COR-L47 (cell line): ENCODE data around the gene PPEF2.
"Not testable (repeated sequence)": the region's sequence is repeated elsewhere in the genome, so short reads cannot be mapped to it uniquely, and the experiment has no call there.

Experiments used
- DNase-seq: peaks from one replicate; lab custom pipeline; 2025; lab: John Stamatoyannopoulos, UW

PPEF2 gene

GRCh38 chr4:75902352-75902751, at the start of gene PPEF2:
Gene PPEF2 (minus strand): TSS chr4:75902452. CDS start chr4:75896325, 6,127 bp downstream.
- DNase-seq, result no peak

DNA sequence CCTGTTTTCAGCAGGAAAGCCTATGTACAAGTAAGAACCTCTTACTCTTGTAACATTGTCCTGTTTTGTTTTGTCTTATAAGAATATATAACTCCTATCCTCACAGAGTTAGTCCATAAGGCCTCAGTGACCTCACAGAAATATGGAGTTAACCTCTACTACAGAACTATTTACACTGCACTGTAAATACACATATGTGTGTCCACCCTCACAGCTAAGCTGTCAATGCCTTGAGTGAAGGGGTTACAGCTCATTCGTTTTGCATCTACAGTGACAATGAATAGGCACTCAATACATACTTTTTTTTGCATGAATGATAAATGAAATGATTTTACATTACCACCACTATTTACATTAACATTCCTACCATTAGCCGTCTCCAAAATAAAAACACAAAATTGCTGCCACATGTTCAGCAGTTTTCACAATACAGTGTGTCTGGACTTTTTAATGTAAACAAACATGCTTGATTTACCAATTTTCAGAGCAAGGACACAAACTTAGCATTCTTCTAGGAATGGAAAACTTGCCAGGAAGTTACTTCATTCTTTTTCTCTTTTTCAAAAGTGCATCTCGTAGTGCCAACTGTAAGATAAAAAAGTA, 48.1 kb upstream of the PPEF2 start:
- DNase-seq, result no peak

DNA sequence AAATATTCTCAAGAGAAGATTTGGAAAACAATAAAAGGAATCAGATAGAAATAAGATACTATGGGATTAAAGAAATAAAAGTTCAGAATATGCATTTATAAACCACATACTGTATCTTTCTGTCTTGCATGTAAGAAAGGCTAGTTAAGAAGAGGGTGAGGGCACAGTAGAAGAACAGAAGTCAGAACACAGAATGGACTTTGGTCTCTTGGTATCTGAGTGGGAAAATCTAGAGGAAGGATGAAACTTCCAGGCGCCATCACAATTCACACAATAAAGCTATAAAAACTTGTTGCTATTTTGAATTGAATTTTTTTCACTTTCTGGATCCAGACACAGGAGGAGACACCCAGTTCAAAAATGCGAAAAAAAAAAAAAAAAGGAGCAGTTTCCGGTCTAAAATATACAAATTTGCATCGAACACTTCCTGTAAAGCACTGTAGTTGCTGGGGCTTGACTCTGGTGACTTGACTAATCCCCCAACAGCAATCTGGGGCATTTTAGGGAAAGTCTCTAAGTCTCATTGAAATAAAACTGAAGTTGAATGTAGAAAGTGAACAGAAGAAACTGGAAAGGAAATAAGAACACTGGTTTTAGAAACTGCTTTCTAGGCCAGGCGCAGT, 46.7 kb upstream of the PPEF2 start:
- no peak for DNase-seq

DNA sequence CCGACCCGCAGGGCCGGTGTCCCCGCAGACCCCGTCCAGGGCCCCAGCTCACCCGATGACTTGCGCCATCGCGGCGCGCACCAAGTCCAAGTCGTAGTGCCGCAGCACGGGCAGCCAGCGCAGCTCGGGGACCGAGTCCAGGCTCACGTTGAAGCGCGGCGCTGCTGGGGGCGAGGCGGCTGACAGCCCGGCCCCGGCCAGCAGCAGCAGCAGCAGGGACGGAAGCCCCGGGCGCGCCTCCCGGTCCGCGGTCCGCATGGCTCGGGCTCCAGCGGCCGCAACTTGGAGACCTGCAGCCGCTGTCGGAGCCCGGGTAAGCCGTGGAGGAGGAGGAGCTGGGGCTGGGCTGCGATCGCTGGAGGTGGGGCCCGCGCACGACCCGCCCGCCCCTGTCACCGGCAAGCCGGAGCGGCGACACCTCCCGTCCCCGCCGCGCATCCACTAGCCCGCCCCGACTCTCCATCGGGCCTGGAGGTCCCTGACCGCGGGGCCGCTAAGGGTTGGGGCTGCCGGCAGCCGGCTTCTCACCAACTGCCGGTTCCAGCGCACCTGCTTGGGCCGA, 38.5 kb upstream of the PPEF2 start, which contains the start of gene NAAA:
Gene NAAA, minus strand, starts transcription at position 322 of the 562 bp plus-strand sequence. Its CDS starts 64 bp downstream, at position 258.
- DNase-seq, result peak; percentile 74

GRCh38 chr4:75939890-75940691, 37.8 kb upstream of the PPEF2 start:
- DNase-seq, result peak; percentile 45

DNA sequence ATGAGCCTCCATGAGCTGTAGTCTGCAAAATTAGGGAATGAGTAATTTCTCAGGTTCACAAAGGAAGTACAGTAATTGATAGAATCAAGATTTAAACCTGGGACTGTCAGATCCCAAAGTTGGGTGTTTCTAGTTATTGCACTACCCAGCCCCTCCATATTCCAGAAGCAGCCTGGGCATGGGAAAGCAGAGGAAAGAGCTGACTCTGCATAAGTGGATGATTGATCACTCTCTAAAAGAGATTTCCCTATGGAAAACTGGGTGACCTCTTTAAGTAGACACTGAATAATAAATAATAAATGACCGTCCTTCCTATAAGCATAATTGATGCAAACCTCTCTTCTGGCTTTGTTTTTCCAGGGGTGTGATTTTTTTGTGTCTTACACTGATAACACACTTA, 33.4 kb upstream of the PPEF2 start:
- DNase-seq, result no peak

- no peak for DNase-seq
Observed at GRCh38 chr4:75930152-75930551, 27.9 kb upstream of the PPEF2 start.

- DNase-seq, result not testable (repeated sequence)
Observed at GRCh38 chr4:75924916-75925315, 22.7 kb upstream of the PPEF2 start.

DNA sequence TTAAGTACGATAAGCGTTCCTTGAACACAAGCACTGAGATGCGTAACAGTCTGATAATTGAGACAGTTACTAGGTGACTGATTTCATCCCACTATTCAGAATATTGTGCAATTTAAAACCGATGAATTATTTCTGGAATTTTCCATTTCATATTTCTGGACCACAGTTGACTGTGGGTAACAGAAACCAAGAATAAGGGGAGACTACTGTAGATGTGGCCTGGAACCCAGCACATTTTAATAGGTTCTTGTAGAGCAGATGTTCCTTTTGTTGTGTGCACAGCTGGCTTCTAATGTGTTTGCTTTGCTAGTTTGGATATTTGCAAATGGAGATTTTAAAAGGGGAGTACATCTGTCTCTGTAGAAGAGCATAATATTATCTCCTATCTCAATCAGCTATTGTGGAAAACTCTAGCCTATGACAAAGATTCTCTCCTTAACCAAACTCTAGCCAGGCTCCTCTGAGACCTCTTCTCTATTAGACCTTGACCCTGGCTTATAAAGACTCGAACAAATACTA, 22.1 kb upstream of the PPEF2 start:
- DNase-seq, result peak; percentile 45

DNA sequence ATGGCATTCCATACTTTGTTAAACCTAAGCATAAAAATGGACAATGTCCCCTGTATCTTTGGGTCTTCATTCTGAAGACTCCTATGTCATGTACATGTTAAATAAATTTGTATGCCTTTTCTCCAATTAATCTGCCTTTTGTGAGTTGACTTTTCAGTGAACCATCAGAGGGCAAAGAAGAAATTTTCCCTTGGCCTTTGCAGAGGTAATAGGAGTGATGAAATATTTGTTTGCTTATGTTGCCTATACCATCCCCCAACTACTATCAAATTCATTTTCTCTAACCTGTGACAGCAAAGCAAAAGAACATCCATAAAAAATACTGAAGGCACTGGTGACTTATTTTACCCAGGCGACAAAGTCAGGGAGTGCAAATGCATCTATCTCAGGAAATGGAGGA, 20.3 kb upstream of the PPEF2 start:
- no peak for DNase-seq

GRCh38 chr4:75921910-75922309, 19.7 kb upstream of the PPEF2 start:
- DNase-seq, result no peak

DNA sequence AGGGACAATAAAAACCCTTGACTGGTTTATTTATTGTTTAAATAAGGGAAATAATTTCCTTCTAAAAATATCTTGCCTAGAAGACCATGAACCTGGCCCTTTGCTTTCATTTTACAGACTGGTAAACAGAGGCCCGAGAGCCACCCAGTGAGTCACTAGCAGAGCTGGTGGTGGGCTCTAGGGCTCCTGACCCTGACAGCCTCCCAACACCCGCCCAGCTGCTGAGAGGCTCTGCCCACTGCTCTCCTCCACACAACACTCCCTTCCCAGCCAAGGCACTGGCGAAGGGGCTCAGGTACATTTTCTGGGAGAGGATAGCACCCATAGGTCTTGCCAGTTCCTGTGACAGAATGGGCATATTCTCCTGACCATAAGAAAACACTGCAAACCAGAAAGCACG, 18.1 kb upstream of the PPEF2 start:
- no peak for DNase-seq

- peak; percentile 35 for DNase-seq
Observed at GRCh38 chr4:75919920-75920319, 17.7 kb upstream of the PPEF2 start.

DNA sequence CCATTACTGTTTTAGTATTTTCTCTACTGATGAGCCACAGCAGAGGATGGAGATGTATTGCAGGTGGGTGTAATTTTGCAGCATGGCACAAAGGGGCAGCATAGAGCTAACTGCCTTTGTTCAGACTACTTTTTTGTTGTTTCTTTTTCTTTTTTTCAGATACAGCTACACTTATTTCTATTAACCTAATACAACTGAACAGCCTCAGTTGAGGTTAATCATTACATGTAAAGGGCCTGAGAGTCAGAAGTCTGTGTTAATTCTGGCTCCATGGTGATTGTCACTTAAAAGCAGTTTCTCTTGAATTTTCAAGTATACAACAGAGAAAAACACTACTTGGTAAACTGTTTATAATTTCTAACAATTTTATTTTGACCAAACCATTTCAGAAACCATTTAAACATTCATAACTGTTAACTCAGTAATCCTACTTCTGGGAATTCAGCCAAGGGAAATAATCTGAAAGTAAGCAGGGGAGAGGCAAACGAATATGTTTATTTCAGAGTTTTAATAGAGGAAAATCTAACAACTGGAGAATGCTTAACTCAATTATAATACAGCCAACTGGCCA, 13.9 kb upstream of the PPEF2 start:
- no peak for DNase-seq

DNA sequence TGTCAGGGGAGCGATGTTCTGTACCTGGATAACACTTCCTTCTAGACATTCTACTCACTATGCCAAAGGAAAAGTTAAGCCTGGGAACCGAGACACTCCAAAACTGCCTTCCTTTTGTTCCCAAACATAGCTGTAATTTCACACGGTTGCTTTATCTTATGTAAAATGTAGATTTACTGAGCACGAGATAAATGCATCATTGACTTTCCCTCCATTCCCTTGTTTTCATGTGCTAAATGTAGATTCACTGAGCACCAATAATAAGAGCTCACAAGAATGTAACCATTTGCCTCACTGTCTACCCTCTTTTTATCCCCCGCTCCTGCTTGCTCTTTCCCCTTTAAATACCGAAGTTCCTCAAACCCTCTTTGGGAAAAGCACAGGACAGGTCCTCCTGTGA, 10.7 kb upstream of the PPEF2 start:
- no peak for DNase-seq

DNA sequence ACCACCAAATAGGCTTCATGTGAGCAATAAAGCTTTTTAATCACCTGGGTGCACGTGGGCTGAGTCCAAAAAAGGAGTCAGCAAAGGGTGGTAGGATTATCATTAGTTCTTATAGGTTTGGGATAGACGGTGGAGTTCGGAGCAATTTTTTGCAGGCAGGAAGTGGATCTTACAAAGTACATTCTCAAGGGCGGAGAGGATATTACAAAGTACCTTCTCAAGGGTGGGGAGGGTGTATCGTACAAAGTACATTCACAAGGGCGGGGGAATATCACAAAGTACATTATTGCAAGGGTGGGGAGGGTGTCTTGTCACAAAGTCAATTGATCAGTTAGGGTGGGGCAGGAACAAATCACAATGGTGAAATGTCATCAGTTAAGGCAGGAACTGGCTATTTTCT, 8.6 kb upstream of the PPEF2 start:
- DNase-seq, result not testable (repeated sequence)

DNA sequence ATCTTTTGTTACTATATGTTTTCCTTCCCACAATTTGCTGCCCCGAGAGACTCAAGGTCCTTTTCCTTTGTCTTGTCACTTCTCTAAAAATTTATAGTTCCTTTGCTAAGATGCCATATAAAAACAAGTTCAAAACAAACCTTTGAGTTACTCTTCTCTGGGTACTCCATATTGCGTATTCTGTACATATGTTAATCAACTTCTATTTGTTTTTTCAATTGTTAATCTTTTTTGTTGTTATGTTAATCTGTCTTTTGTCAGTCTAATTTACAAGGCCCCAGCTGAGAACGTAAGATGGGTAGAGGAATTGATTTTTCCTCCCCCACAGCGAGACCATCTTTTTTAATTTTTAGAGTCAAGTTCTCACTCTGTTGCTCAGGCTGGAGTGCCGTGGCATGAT, 7.2 kb upstream of the PPEF2 start:
- DNase-seq, result no peak

GRCh38 chr4:75908555-75908954, 6.3 kb upstream of the PPEF2 start:
- DNase-seq, result no peak

DNA sequence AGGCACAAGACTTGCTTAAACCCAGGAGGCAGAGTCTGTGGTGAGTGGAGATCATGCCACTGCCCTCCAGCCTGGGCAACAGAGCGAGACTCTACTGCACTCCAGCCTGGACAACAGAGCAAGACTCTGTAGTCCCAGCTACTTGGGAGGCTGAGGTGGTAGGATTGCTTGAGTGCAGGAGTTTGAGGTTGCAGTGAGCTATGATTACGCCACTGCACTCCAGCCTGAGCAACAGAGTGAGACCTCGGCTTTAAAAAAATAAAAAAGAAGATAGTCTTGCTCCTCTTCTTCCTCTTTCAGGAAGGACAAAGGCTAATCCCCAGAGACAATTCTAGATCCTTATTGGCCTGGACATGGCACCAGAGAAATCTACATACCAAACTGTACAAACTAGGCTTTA, 5.7 kb upstream of the PPEF2 start:
- DNase-seq, result no peak

DNA sequence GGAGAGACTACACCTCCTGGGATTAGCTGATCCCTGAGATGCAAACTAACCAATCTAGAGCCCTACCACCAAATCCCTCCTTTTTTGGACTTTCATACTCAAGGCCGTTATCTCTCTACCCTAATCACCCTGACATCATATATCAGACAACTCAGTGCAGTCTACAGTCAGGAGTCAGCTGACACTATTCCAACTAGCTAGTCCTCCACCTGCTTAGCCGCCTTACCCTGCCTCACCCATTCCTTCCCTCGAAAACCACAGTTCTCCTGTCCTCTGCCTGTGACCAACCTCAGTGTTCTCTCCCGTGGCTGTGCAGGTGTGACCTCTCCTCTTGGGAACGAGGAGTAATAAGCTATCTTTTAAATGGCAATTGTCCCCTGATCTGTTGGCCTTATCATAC, 1.8 kb upstream of the PPEF2 start:
- no peak for DNase-seq

DNA sequence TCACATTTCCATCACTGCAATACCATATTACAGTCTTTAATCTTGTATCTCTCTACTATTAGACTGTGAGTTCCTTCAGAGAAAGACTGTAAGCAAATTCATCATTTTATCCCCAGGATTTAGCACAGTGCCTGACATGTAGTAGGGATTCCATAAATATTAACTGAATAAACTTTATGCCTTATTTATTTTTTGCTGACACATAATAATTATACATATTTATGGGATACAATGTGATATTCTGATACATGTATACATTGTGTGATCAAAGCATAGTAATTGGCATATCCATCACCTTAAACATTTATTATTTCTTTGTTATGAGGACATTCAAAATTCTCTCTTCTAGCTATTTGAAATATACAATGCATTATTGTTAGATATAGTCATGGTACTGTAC, 3.7 kb downstream of the PPEF2 start:
- DNase-seq, result no peak

- no peak for DNase-seq
Observed at GRCh38 chr4:75895744-75896314, 6.4 kb downstream of the PPEF2 start.
